Mesenchymal stem cell (in vitro differentiated cells and primary cell): ENCODE data around the gene COIL.

Experiments used
- DNase-seq: peaks from one replicate; pipeline ENCODE4 v3.0.0-alpha.2; 2013
- H2AFZ ChIP-seq: one replicate; pipeline ENCODE4 v1.6.1; 2013; ENCODE audit warnings: low read depth, mild to moderate bottlenecking, control low read depth, inconsistent platforms, low read length, moderate library complexity
- H2AK5ac ChIP-seq: 2 replicates; pipeline ENCODE4 v1.6.1; 2013; ENCODE audit warnings: low read length, moderate library complexity, mild to moderate bottlenecking, inconsistent platforms; ENCODE audit not compliant: severe bottlenecking
- H2BK120ac ChIP-seq: one replicate; pipeline ENCODE4 v1.6.1; 2013; ENCODE audit warnings: low read depth, mild to moderate bottlenecking, inconsistent platforms, low read length, moderate library complexity
- H2BK12ac ChIP-seq, 2 experiments: one replicate each; pipeline ENCODE4 v1.6.1; 2013; ENCODE audit warnings: inconsistent platforms in 2 of 2, low read length in 2 of 2, mild to moderate bottlenecking in 2 of 2, moderate library complexity in 2 of 2, control low read depth in 1 of 2
- H2BK15ac ChIP-seq: one replicate; pipeline ENCODE4 v1.6.1; 2013; ENCODE audit warnings: mild to moderate bottlenecking, low read depth, inconsistent platforms; ENCODE audit not compliant: poor library complexity, severe bottlenecking
- H2BK5ac ChIP-seq: 2 replicates; pipeline ENCODE4 v1.6.1; 2013; ENCODE audit warnings: low read depth, mild to moderate bottlenecking, low read length, control low read depth, inconsistent platforms; ENCODE audit not compliant: poor library complexity, severe bottlenecking
- H3K14ac ChIP-seq, 2 experiments: one replicate each; pipeline ENCODE4 v1.6.1; 2013; ENCODE audit warnings: inconsistent platforms in 2 of 2, low read length in 2 of 2, control low read depth in 1 of 2, mild to moderate bottlenecking in 1 of 2, moderate library complexity in 1 of 2
- H3K18ac ChIP-seq, 2 experiments: one replicate each; pipeline ENCODE4 v1.6.1; 2013; ENCODE audit warnings: inconsistent platforms in 2 of 2, low read length in 2 of 2, control low read depth in 1 of 2, low read depth in 1 of 2, mild to moderate bottlenecking in 1 of 2
- H3K23ac ChIP-seq, 2 experiments: one replicate each; pipeline ENCODE4 v1.6.1; 2013; ENCODE audit warnings: inconsistent platforms in 2 of 2, low read length in 2 of 2, mild to moderate bottlenecking in 2 of 2, moderate library complexity in 2 of 2, control low read depth in 1 of 2
- H3K27ac ChIP-seq: 2 replicates; pipeline ENCODE4 v1.5.1; 2013; ENCODE audit warnings: mild to moderate bottlenecking, moderate library complexity, low read length, control low read depth, inconsistent platforms; ENCODE audit not compliant: poor library complexity, severe bottlenecking
- H3K27me3 ChIP-seq, 2 experiments: 2 replicates each; pipeline versions ENCODE4 v1.6.1 to v1.7.0; 2013; ENCODE audit warnings: low read length in 2 of 2, mild to moderate bottlenecking in 2 of 2, moderate library complexity in 2 of 2, control low read depth in 1 of 2, inconsistent platforms in 1 of 2; ENCODE audit not compliant: control insufficient read depth in 1 of 2, insufficient read depth in 1 of 2
- H3K36me3 ChIP-seq, 2 experiments: 2 replicates each; pipeline versions ENCODE4 v1.6.1 to v1.7.0; 2013; ENCODE audit warnings: low read length in 2 of 2, control low read depth in 1 of 2, inconsistent platforms in 1 of 2, low read depth in 1 of 2, mild to moderate bottlenecking in 1 of 2; ENCODE audit not compliant: insufficient read depth in 2 of 2, control insufficient read depth in 1 of 2
- H3K4ac ChIP-seq, 2 experiments: one replicate each; pipeline ENCODE4 v1.6.1; 2013; ENCODE audit warnings: inconsistent platforms in 2 of 2, low read length in 2 of 2, mild to moderate bottlenecking in 2 of 2, moderate library complexity in 2 of 2, control low read depth in 1 of 2, low read depth in 1 of 2
- H3K4me1 ChIP-seq: 2 replicates; pipeline ENCODE4 v1.6.1; 2013; ENCODE audit warnings: low read depth, low read length, control low read depth; ENCODE audit not compliant: control insufficient read depth, insufficient read depth
- H3K4me2 ChIP-seq: 2 replicates; pipeline ENCODE4 v1.6.1; 2013; ENCODE audit warnings: low read length, mild to moderate bottlenecking, inconsistent platforms; ENCODE audit not compliant: poor library complexity, severe bottlenecking
- H3K4me3 ChIP-seq, 2 experiments: 2 replicates each; pipeline versions ENCODE4 v1.5.1 to v1.7.0; 2013; ENCODE audit warnings: low read length in 2 of 2, mild to moderate bottlenecking in 2 of 2, control low read depth in 1 of 2, low read depth in 1 of 2; ENCODE audit not compliant: insufficient read depth in 1 of 2
- H3K79me1 ChIP-seq: replicated peaks from 2 replicates; pipeline ENCODE4 v1.6.1; 2013; ENCODE audit warnings: mild to moderate bottlenecking, control low read depth, low read length, inconsistent platforms; ENCODE audit not compliant: poor library complexity, severe bottlenecking
- H3K9ac ChIP-seq: 2 replicates; pipeline ENCODE4 v1.7.0; 2013; ENCODE audit warnings: mild to moderate bottlenecking, low read length, moderate library complexity
- H3K9me3 ChIP-seq: 2 replicates; pipeline ENCODE4 v1.7.0; 2013; ENCODE audit warnings: mild to moderate bottlenecking, low read length; ENCODE audit not compliant: control insufficient read depth
- H4K8ac ChIP-seq: one replicate; pipeline ENCODE4 v1.6.1; 2013; ENCODE audit warnings: inconsistent platforms, mild to moderate bottlenecking, low read length, moderate library complexity
- H4K91ac ChIP-seq: one replicate; pipeline ENCODE4 v1.6.1; 2013; ENCODE audit warnings: mild to moderate bottlenecking, low read length, inconsistent platforms
- WGBS: methylation state at CpG from one replicate; pipeline ENCODE4 v1.1.7; 2013; ENCODE audit warnings: mixed read lengths; 5-methylcytosine and 5-hydroxymethylcytosine counted together

Gene COIL

GRCh38 chr17:56918916-56919315 lies 41.9 kb downstream of the COIL start:
- H3K23ac ChIP-seq: no peak overlapping the region
- H2AK5ac ChIP-seq: no peak overlapping the region
- no peak overlapping the region for H4K8ac ChIP-seq
- H3K9ac ChIP-seq: peak overlapping the region; percentile 62
- H3K27me3 ChIP-seq: no peaks in the 10 kb centered on the region
- H2BK12ac ChIP-seq: no peak overlapping the region
- H2BK5ac ChIP-seq: no peak overlapping the region
- H3K79me1 ChIP-seq: peaks cover 1% of the 10 kb centered on the region
- peaks cover 3% of the 10 kb centered on the region for H3K4me1 ChIP-seq
- H3K4me2 ChIP-seq: no peak overlapping the region
- DNase-seq: peak; percentile 38
- H2BK15ac ChIP-seq: no peak overlapping the region
- no peaks in the 10 kb centered on the region for H3K36me3 ChIP-seq
- no peak overlapping the region for H3K14ac ChIP-seq
- peaks cover 7% of the 10 kb centered on the region for H3K9me3 ChIP-seq
- no peak overlapping the region for H3K4me3 ChIP-seq
- H2AFZ ChIP-seq: no peak overlapping the region
- no peak overlapping the region for H2BK120ac ChIP-seq
- no peak overlapping the region for H3K4ac ChIP-seq
- H3K27ac ChIP-seq: no peak overlapping the region
- no peak overlapping the region for H4K91ac ChIP-seq
- 98% methylated on average over 2 of the region's 3 CpGs for WGBS
- no peak overlapping the region for H3K18ac ChIP-seq

GRCh38 chr17:56917559-56918296 lies 43.1 kb downstream of the COIL start:
- Histone ChIP-seq H3K4me2 (no peak overlapping the region), H2BK120ac (no peak overlapping the region), H3K18ac (no peak overlapping the region), H2BK15ac (no peak overlapping the region), H3K9ac (peak overlapping the region; percentile 62), H3K27me3 (no peaks in the 10 kb centered on the region), H3K4me1 (peaks cover 11% of the 10 kb centered on the region), H3K36me3 (no peaks in the 10 kb centered on the region), H4K8ac (no peak overlapping the region), H3K23ac (no peak overlapping the region), H2AFZ (no peak overlapping the region), H3K14ac (no peak overlapping the region), H2AK5ac (no peak overlapping the region), H4K91ac (no peak overlapping the region), H3K4ac (no peak overlapping the region), H3K4me3 (no peak overlapping the region), H3K27ac (no peak overlapping the region), H2BK5ac (no peak overlapping the region), H3K9me3 (peaks cover 7% of the 10 kb centered on the region), H3K79me1 (peaks cover 9% of the 10 kb centered on the region), H2BK12ac (no peak overlapping the region)
- DNase-seq: peak; percentile 29
- WGBS: 90% methylated on average over 3 of the region's 4 CpGs

GRCh38 chr17:56914581-56915273 lies 46.1 kb downstream of the COIL start:
- Histone ChIP-seq H2BK120ac (no peak overlapping the region), H3K4me1 (peaks cover 17% of the 10 kb centered on the region), H4K8ac (no peak overlapping the region), H3K9me3 (peaks cover 7% of the 10 kb centered on the region), H3K27ac (peak overlapping the region; percentile 72), H2BK12ac (no peak overlapping the region), H3K4me2 (peak overlapping the region; percentile 83), H3K18ac (no peak overlapping the region), H3K9ac (peak overlapping the region; percentile 98), H4K91ac (no peak overlapping the region), H3K36me3 (peaks cover 3 to 5% of the 10 kb centered on the region in 2 experiments), H2BK5ac (no peak overlapping the region), H3K14ac (no peak overlapping the region), H3K23ac (no peak overlapping the region), H2BK15ac (no peak overlapping the region), H3K27me3 (no peaks in the 10 kb centered on the region), H2AK5ac (no peak overlapping the region), H3K79me1 (peaks cover 28% of the 10 kb centered on the region), H3K4me3 (peak overlapping the region in 1 of 2 experiments; percentile 87), H2AFZ (no peak overlapping the region), H3K4ac (no peak overlapping the region)
- no peak for DNase-seq
- 15% methylated on average over 8 of the region's 14 CpGs for WGBS

GRCh38 chr17:56913867-56914580 lies 46.8 kb downstream of the COIL start, which contains the start of gene TRIM25:
Gene TRIM25, minus strand, starts transcription at chr17:56914049. Its CDS starts 61 bp downstream, at chr17:56913988.
- Histone ChIP-seq H2AK5ac (no peak within 1 kb of the TSS), H2BK5ac (peak within 1 kb of the TSS; percentile 66)
- under 1% methylated on average over 58 of the region's 58 CpGs for WGBS

More at GRCh38 chr17:56913867-56914580, 46.8 kb downstream of the COIL start, which contains the start of gene TRIM25:
- H2BK15ac ChIP-seq: peak within 1 kb of the TSS; percentile 91
- H4K8ac ChIP-seq: peak within 1 kb of the TSS; percentile 62
- H3K27ac ChIP-seq: peak within 1 kb of the TSS; percentile 72
- H3K23ac ChIP-seq: peak within 1 kb of the TSS in 1 of 2 experiments; percentile 96
- H3K4me3 ChIP-seq: peak within 1 kb of the TSS; percentile 73 to 87
- peak within 1 kb of the TSS; percentile 76 to 78 for H3K4ac ChIP-seq
- H2AFZ ChIP-seq: peak within 1 kb of the TSS; percentile 85
- peak within 1 kb of the TSS in 1 of 2 experiments; percentile 98 for H3K14ac ChIP-seq
- H2BK12ac ChIP-seq: peak within 1 kb of the TSS; percentile 14 to 94
- H3K4me1 ChIP-seq: peaks cover 17% of the 10 kb centered on the region
- no peaks in the 10 kb centered on the region for H3K27me3 ChIP-seq
- peak; percentile 93 for DNase-seq
- H4K91ac ChIP-seq: peak within 1 kb of the TSS; percentile 76
- peaks cover 28% of the 10 kb centered on the region for H3K79me1 ChIP-seq
- peak within 1 kb of the TSS; percentile 98 for H3K9ac ChIP-seq
- H3K18ac ChIP-seq: peak within 1 kb of the TSS; percentile 63 to 95
- peaks cover 7% of the 10 kb centered on the region for H3K9me3 ChIP-seq
- peak within 1 kb of the TSS; percentile 83 for H3K4me2 ChIP-seq
- H3K36me3 ChIP-seq: peaks cover 3 to 7% of the 10 kb centered on the region in 2 experiments
- peak within 1 kb of the TSS; percentile 45 for H2BK120ac ChIP-seq
